H1 (cell line): Measurements from ENCODE around the gene NCBP1. TPM values are rescaled to one million over a fixed set of nuclear protein-coding genes. Genes with fewer than 3 reads are reported as not detected.

ENCODE experiments used
- CTCF ChIA-PET: fragments of 300-600 bp; sonication (Branson Sonifier 250); formaldehyde crosslinking; loops from one replicate; lab custom pipeline; 2021; ENCODE audit not compliant: partially characterized antibody; lab: Charles Lee
- POLR2A ChIA-PET: fragments of 300-600 bp; sonication (Branson Sonifier 250); formaldehyde crosslinking; loops from one replicate; lab custom pipeline; 2021; ENCODE audit warnings: inconsistent platforms; ENCODE audit not compliant: partially characterized antibody; lab: Charles Lee
- DNase-seq, 2 experiments: peaks; one replicate each; pipeline versions ENCODE4 v3.0.0 to v3.0.0-alpha.2; 2010 to 2022; ENCODE audit warnings: low spot score in 2 of 2, low read depth in 1 of 2, mixed read lengths in 1 of 2
- FAIRE-seq: peaks from 2 replicates; lab custom pipeline; 2011; peaks lifted over from hg19 to GRCh38; lab: Jason Lieb, UNC
- H2AFZ ChIP-seq: 2 replicates; pipeline ENCODE4 v1.8.1; 2012; ENCODE audit warnings: low read length, inconsistent platforms
- H2AK5ac ChIP-seq: 2 replicates; pipeline ENCODE4 v1.6.1; 2013; ENCODE audit warnings: low read depth, low read length
- H2BK120ac ChIP-seq: replicated peaks from 2 replicates; pipeline ENCODE3; 2013; ENCODE audit warnings: low read depth, low read length, inconsistent platforms
- H2BK12ac ChIP-seq: 2 replicates; pipeline ENCODE4 v1.6.1; 2013; ENCODE audit warnings: low read depth, low read length
- H2BK15ac ChIP-seq: 2 replicates; pipeline ENCODE4 v1.6.1; 2013; ENCODE audit warnings: low read length
- H2BK20ac ChIP-seq: 2 replicates; pipeline ENCODE4 v1.6.1; 2013; ENCODE audit warnings: low read length
- H2BK5ac ChIP-seq: 2 replicates; pipeline ENCODE4 v1.6.1; 2013; ENCODE audit warnings: low read depth, low read length
- H3K14ac ChIP-seq: 2 replicates; pipeline ENCODE4 v1.6.1; 2013; ENCODE audit warnings: inconsistent platforms; ENCODE audit not compliant: insufficient read length
- H3K18ac ChIP-seq: 2 replicates; pipeline ENCODE4 v1.6.1; 2013; ENCODE audit warnings: low read length; ENCODE audit errors: extremely low read depth
- H3K23ac ChIP-seq: 2 replicates; pipeline ENCODE4 v1.6.1; 2013; ENCODE audit warnings: inconsistent platforms; ENCODE audit not compliant: insufficient read length
- H3K23me2 ChIP-seq: 2 replicates; pipeline ENCODE4 v1.6.1; 2013; ENCODE audit warnings: low read depth, low read length
- H3K27ac ChIP-seq: 2 replicates; pipeline ENCODE4 v1.6.1; 2011; ENCODE audit warnings: low read depth, low read length, inconsistent platforms
- H3K27me3 ChIP-seq, 4 experiments: replicated peaks in 1 of 4; 1 replicate in 1 of 4; 2 replicates in 3 of 4; pipeline versions ENCODE4 v1.6.1 to v1.8.1; 2011 to 2013; ENCODE audit warnings: low read length in 3 of 4, mild to moderate bottlenecking in 3 of 4, inconsistent platforms in 2 of 4, mixed read lengths in 2 of 4, moderate library complexity in 1 of 4; ENCODE audit not compliant: control insufficient read depth in 3 of 4, insufficient read depth in 3 of 4; ENCODE audit errors: extremely low read depth in 1 of 4
- H3K36me3 ChIP-seq, 4 experiments: 2 replicates each; pipeline versions ENCODE4 v1.6.1 to v1.8.1; 2011 to 2013; ENCODE audit warnings: mild to moderate bottlenecking in 4 of 4, low read length in 3 of 4, moderate library complexity in 2 of 4, control low read depth in 1 of 4, inconsistent platforms in 1 of 4; ENCODE audit not compliant: insufficient read depth in 4 of 4, control insufficient read depth in 2 of 4
- H3K4ac ChIP-seq: replicated peaks from 2 replicates; pipeline ENCODE3; 2013; ENCODE audit warnings: low read length, low read depth, mixed read lengths, inconsistent platforms; ENCODE audit not compliant: insufficient read length
- H3K4me1 ChIP-seq, 4 experiments: replicated peaks in 1 of 4; 1 replicate in 1 of 4; 2 replicates in 3 of 4; pipeline versions ENCODE4 v1.6.1 to v1.8.1; 2011 to 2013; ENCODE audit warnings: low read length in 3 of 4, inconsistent platforms in 2 of 4, mixed read lengths in 1 of 4; ENCODE audit not compliant: insufficient read depth in 4 of 4, control insufficient read depth in 3 of 4
- H3K4me2 ChIP-seq, 2 experiments: 2 replicates each; pipeline versions ENCODE4 v1.6.1 to v1.8.1; 2011 to 2013; ENCODE audit warnings: low read depth in 2 of 2, low read length in 2 of 2, control low read depth in 1 of 2, inconsistent platforms in 1 of 2, mild to moderate bottlenecking in 1 of 2; ENCODE audit not compliant: insufficient read depth in 1 of 2
- H3K4me3 ChIP-seq, 4 experiments: fragments of 200-600, 300-600 bp in 1 of 4; sonication (generic), shearing (Covaris generic), sonication (Bioruptor Twin) in 1 of 4; 2 replicates each; pipeline versions ENCODE4 v1.5.1 to v1.8.1; 2011 to 2016; ENCODE audit warnings: low read length in 4 of 4, low read depth in 3 of 4, control low read depth in 2 of 4, inconsistent platforms in 2 of 4, mild to moderate bottlenecking in 2 of 4, mixed read lengths in 1 of 4, moderate library complexity in 1 of 4; ENCODE audit not compliant: insufficient read depth in 2 of 4; ENCODE audit errors: extremely low read depth in 1 of 4
- H3K56ac ChIP-seq: replicated peaks from 2 replicates; pipeline ENCODE3; 2013; ENCODE audit warnings: low read depth, mild to moderate bottlenecking, mixed read lengths, low read length, inconsistent platforms; ENCODE audit not compliant: insufficient read length
- H3K79me1 ChIP-seq: 2 replicates; pipeline ENCODE4 v1.6.1; 2013; ENCODE audit warnings: low read depth, low read length, control low read depth
- H3K79me2 ChIP-seq, 2 experiments: 2 replicates each; pipeline versions ENCODE4 v1.6.1 to v1.8.1; 2012 to 2013; ENCODE audit warnings: low read length in 2 of 2, mild to moderate bottlenecking in 2 of 2, inconsistent platforms in 1 of 2; ENCODE audit not compliant: insufficient read depth in 2 of 2, control insufficient read depth in 1 of 2
- H3K9ac ChIP-seq, 4 experiments: replicated peaks in 1 of 4; 1 replicate in 1 of 4; 2 replicates in 3 of 4; pipeline versions ENCODE4 v1.6.1 to v1.8.1; 2011 to 2013; ENCODE audit warnings: low read depth in 3 of 4, low read length in 3 of 4, control low read depth in 2 of 4, mild to moderate bottlenecking in 2 of 4, moderate library complexity in 2 of 4, inconsistent platforms in 1 of 4; ENCODE audit errors: extremely low read depth in 1 of 4
- H3K9me3 ChIP-seq, 2 experiments: 2 replicates each; pipeline versions ENCODE4 v1.6.1 to v1.8.1; 2012 to 2013; ENCODE audit warnings: mild to moderate bottlenecking in 2 of 2, moderate library complexity in 2 of 2, control low read depth in 1 of 2, inconsistent platforms in 1 of 2, low read depth in 1 of 2, low read length in 1 of 2, mixed read lengths in 1 of 2; ENCODE audit not compliant: insufficient read depth in 2 of 2
- H4K20me1 ChIP-seq, 2 experiments: replicated peaks in 1 of 2; 2 replicates each; pipeline versions ENCODE3 to v1.8.1; 2011 to 2013; ENCODE audit warnings: inconsistent platforms in 2 of 2, low read length in 2 of 2, mild to moderate bottlenecking in 1 of 2; ENCODE audit not compliant: insufficient read depth in 2 of 2, control insufficient read depth in 1 of 2
- H4K5ac ChIP-seq: 2 replicates; pipeline ENCODE4 v1.6.1; 2013; ENCODE audit warnings: low read length, low read depth, mixed read lengths, inconsistent platforms; ENCODE audit not compliant: insufficient read length
- H4K8ac ChIP-seq: 2 replicates; pipeline ENCODE4 v1.8.0; 2013; ENCODE audit warnings: mild to moderate bottlenecking, moderate library complexity, low read length, inconsistent platforms; ENCODE audit not compliant: insufficient read depth; ENCODE audit errors: extremely low read depth
- H4K91ac ChIP-seq: replicated peaks from 2 replicates; pipeline ENCODE3; 2013; ENCODE audit warnings: low read length, mixed read lengths, inconsistent platforms; ENCODE audit not compliant: insufficient read length
- EGR1 ChIP-seq: IDR thresholded peaks from 2 replicates; pipeline ENCODE4 v1.6.1; 2011; ENCODE audit warnings: low read depth, low read length, borderline replicate concordance
- EP300 ChIP-seq, 2 experiments: IDR thresholded peaks; 1 replicate in 1 of 2; 2 replicates in 1 of 2; pipeline ENCODE4 v1.6.1; 2011 to 2012; ENCODE audit warnings: low read depth in 2 of 2, low read length in 2 of 2, mild to moderate bottlenecking in 2 of 2, borderline replicate concordance in 1 of 2, inconsistent platforms in 1 of 2, moderate library complexity in 1 of 2
- POU5F1 ChIP-seq: IDR thresholded peaks from 2 replicates; pipeline ENCODE4 v1.6.1; 2011; ENCODE audit warnings: low read depth, mild to moderate bottlenecking, low read length, moderate library complexity
- RAD21 ChIP-seq, 2 experiments: IDR thresholded peaks in 1 of 2; conservative IDR thresholded peaks in 1 of 2; 2 replicates each; pipeline ENCODE4 v1.6.1; 2011; ENCODE audit warnings: low read depth in 2 of 2, low read length in 2 of 2, improper control_type of control experiment in 1 of 2, inconsistent platforms in 1 of 2, mild to moderate bottlenecking in 1 of 2, moderate library complexity in 1 of 2
- RXRA ChIP-seq: IDR thresholded peaks from 2 replicates; pipeline ENCODE4 v1.6.1; 2011; ENCODE audit warnings: low read depth, mild to moderate bottlenecking, low read length, moderate library complexity; ENCODE audit not compliant: insufficient read depth
- SP1 ChIP-seq: IDR thresholded peaks from 2 replicates; pipeline ENCODE4 v1.6.1; 2011; ENCODE audit warnings: low read depth, low read length
- SRF ChIP-seq: IDR thresholded peaks from 2 replicates; pipeline ENCODE4 v1.6.1; 2011; ENCODE audit warnings: mild to moderate bottlenecking, low read depth, low read length, moderate library complexity
- SUZ12 ChIP-seq: fragments of 200-600 bp; sonication (generic); IDR thresholded peaks from 2 replicates; pipeline ENCODE4 v1.6.1; 2012; ENCODE audit warnings: mild to moderate bottlenecking, inconsistent platforms, low read length, moderate library complexity, mixed read lengths
- TEAD4 ChIP-seq: IDR thresholded peaks from 2 replicates; pipeline ENCODE4 v1.6.1; 2012; ENCODE audit warnings: low read depth, low read length, inconsistent platforms, mixed read lengths
- WGBS, 2 experiments: shearing (Covaris generic) in 1 of 2; methylation state at CpG; one replicate each; pipeline versions ENCODE4 v1.1.6 to v1.1.7; 2013 to 2015; ENCODE audit warnings: low lambda C conversion rate in 2 of 2, mixed read lengths in 2 of 2, inconsistent platforms in 1 of 2, low coverage in 1 of 2, missing lambda C conversion rate in 1 of 2; ENCODE audit not compliant: insufficient replicate concordance in 2 of 2, insufficient coverage in 1 of 2, insufficient read length in 1 of 2; ENCODE audit errors: extremely low coverage in 1 of 2, missing lambda C conversion rate in 1 of 2; 5-methylcytosine and 5-hydroxymethylcytosine counted together
- polyA plus RNA-seq, 7 experiments: library from polyadenylated mRNA; depleted of rRNA in 3 of 7; stranded (reverse) in 5 of 7; unstranded in 2 of 7; fragments of >200 nt in 5 of 7; fragments of 200-250 nt in 2 of 7; gene quantifications; 1 replicate in 5 of 7; 2 replicates in 1 of 7; 4 replicates in 1 of 7; pipeline versions ENCODE4 v1.2.1 to v1.2.3, GENCODE V29; 2011 to 2013; ENCODE audit warnings: missing spikeins in 2 of 7, mixed read lengths in 2 of 7
- total RNA-seq: library from RNA; stranded (reverse); fragmentation: NEBNext Ultra II Directional; extraction: Animal tissue kit (Norgen Biotek cat#: 25700); gene quantifications from 2 replicates; pipeline ENCODE4 v1.2.1, GENCODE V29; 2021

Gene NCBP1
- total and polyA plus RNA-seq, 2 of the 8 experiments (the other 6 are each of a cell fraction or from before 2014, with no cell fraction given) = 14.7 to 54.0 TPM

GRCh38 chr9:97658707-97659106 lies 25.1 kb downstream of the NCBP1 start:
- H3K18ac ChIP-seq = no peak overlapping the region
- H2BK5ac ChIP-seq = no peak overlapping the region
- H2AK5ac ChIP-seq = no peak overlapping the region
- 77% methylated on average over 1 of the region's 1 CpG; no CpG with 5 or more reads in 1 of the 2 experiments for WGBS, 2 experiments
- H3K4ac ChIP-seq = no peak overlapping the region
- peaks cover 0 to 1% of the 10 kb centered on the region in 2 experiments for H4K20me1 ChIP-seq
- no peak overlapping the region for H2BK15ac ChIP-seq
- no peak overlapping the region for H2BK20ac ChIP-seq
- H4K91ac ChIP-seq = no peak overlapping the region
- CTCF ChIA-PET = no interaction called here
- no peaks in the 10 kb centered on the region for H3K4me1 ChIP-seq
- H4K5ac ChIP-seq = no peak overlapping the region
- no peaks in the 10 kb centered on the region; the same call in 1 of the 2 replicates for H3K79me1 ChIP-seq
- no peak overlapping the region for H2BK12ac ChIP-seq
- DNase-seq (no peak), FAIRE-seq (no peak)
- no peak overlapping the region for H3K4me3 ChIP-seq
- POLR2A ChIA-PET = no interaction called here
- no peaks in the 10 kb centered on the region for H3K79me2 ChIP-seq
- H3K27me3 ChIP-seq = no peaks in the 10 kb centered on the region
- H3K23me2 ChIP-seq = no peaks in the 10 kb centered on the region
- H2BK120ac ChIP-seq = no peak overlapping the region
- H3K14ac ChIP-seq = no peak overlapping the region
- no peak overlapping the region for H2AFZ ChIP-seq
- no peak overlapping the region for H4K8ac ChIP-seq
- H3K36me3 ChIP-seq = peaks cover 11 to 91% (median 56%) of the 10 kb centered on the region in 4 experiments
- TF ChIP-seq RAD21 (IDR thresholded peaks at IDR 0.05 in 1 of 2, conservative IDR thresholded peaks at IDR 0.05 in 1 of 2; ENCODE audit: low read depth in 2 of 2, low read length in 2 of 2) (no peak), SRF (no peak), RXRA (no peak), EGR1 (no peak), SUZ12 (no peak), POU5F1 (no peak), TEAD4 (no peak), EP300 (IDR thresholded peaks at IDR 0.05; ENCODE audit: borderline replicate concordance in 1 of 2, low read depth in 2 of 2, low read length in 2 of 2) (no peak), SP1 (no peak)
- no peaks in the 10 kb centered on the region for H3K9me3 ChIP-seq
- no peak overlapping the region for H3K9ac ChIP-seq
- H3K27ac ChIP-seq = no peak overlapping the region
- H3K4me2 ChIP-seq = no peak overlapping the region
- H3K23ac ChIP-seq = no peak overlapping the region
- no peak overlapping the region for H3K56ac ChIP-seq
